Astrocyte (in vitro differentiated cells and primary cell): Measurements from ENCODE around the gene TNNI3K.

ENCODE experiments used
- CTCF ChIP-seq: IDR thresholded peaks from 2 replicates; pipeline ENCODE4 v1.5.1; 2011; ENCODE audit warnings: low read depth, mild to moderate bottlenecking, inconsistent platforms, low read length, moderate library complexity; ENCODE audit not compliant: insufficient read depth
- EZH2 ChIP-seq: IDR thresholded peaks from 2 replicates; pipeline ENCODE4 v1.6.1; 2012; ENCODE audit warnings: mild to moderate bottlenecking, low read length, inconsistent platforms; ENCODE audit not compliant: insufficient read depth

DNA sequence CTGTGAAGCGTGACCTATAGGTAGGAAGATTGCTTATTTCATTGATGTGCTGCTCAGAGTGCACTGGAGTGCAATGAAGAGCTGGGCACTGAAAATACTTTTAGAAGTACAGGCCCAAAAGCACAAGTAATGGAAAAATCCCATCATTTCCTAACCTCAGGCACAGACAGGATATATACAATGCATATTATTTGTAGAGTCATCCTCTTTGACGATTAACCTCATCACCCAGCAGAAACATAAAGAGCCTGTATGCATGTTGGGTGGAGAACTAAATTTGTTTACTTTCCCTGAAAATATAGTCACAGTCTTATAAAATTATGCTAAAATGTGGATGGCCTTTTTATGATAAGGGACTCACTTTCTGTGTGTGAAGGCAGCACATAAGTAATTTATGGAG, 98.1 kb downstream of the TNNI3K start:
- no peak for TF ChIP-seq CTCF
- TF ChIP-seq EZH2: no peak
